DMS 273 treated with DMSO at 0.1 percent for 48 hours (cell line): Measurements from ENCODE around the gene NUDT17.

Source experiments
- DNase-seq: peaks from one replicate; lab custom pipeline; 2025; lab: John Stamatoyannopoulos, UW

The NUDT17 gene

GRCh38 chr1:145891143-145891542 is 45.7 kb downstream of the NUDT17 start:
- DNase-seq, result no peak

GRCh38 chr1:145891587-145892485 is 46.4 kb downstream of the NUDT17 start:
- peak; percentile 97 for DNase-seq

- peak; percentile 45 for DNase-seq
Measured at GRCh38 chr1:145892486-145893087, 47.2 kb downstream of the NUDT17 start.

- DNase-seq, result no peak
Measured at GRCh38 chr1:145893306-145894055, 48.1 kb downstream of the NUDT17 start.

- DNase-seq, result no peak
Measured at GRCh38 chr1:145895471-145895870, 50.0 kb downstream of the NUDT17 start.

- no peak for DNase-seq
Measured at GRCh38 chr1:145897969-145898368, 52.5 kb downstream of the NUDT17 start.
